GM18526 (cell line): Measurements from ENCODE around the gene RAB6A.

Source experiments
- POLR2A ChIP-seq: IDR thresholded peaks from 3 replicates; pipeline ENCODE4 v1.6.1; 2011; ENCODE audit not compliant: insufficient read length; ENCODE audit errors: extremely low read depth

The RAB6A gene

DNA sequence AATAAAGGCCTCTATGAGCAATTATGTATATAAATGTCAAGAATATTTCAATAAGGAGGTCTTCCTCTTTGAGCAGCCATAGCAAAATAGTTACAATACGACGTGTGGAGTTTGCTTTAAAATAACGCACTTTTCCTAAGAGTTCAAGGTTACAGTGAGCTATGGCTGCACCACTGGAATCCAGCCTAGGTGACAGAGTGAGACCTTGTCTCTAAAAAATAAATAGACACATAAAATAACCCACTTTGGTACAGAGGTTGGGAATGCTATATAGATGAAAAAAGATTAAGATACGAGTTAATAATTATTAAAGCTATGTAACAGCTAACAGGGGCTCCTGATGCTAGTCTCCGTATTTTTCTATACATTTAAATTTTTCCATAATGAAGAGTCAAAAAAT is 12.6 kb downstream of the RAB6A start:
- TF ChIP-seq POLR2A = no peak

GRCh38 chr11:73747762-73748161 is 13.1 kb downstream of the RAB6A start:
- TF ChIP-seq POLR2A = no peak

DNA sequence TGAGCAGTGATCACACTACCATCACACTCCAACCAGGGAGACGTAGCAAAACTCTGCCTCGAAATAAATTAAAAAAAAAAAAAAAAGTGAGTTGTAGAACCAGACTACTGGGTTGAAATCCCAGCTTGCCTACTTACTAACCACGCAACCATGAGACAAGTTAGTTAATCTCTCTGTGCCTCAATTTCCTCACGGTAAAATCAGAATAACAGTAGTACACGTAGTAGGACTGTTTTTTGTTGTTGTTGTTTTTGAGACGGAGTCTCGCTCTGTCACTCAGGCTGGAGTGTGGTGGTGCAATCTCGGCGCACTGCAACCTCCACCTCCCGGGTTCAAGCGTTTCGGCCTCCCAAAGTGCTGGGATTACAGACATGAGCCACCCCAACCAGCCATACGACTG is 14.2 kb downstream of the RAB6A start:
- no peak for TF ChIP-seq POLR2A

GRCh38 chr11:73743045-73743444 is 17.8 kb downstream of the RAB6A start:
- TF ChIP-seq POLR2A = no peak

DNA sequence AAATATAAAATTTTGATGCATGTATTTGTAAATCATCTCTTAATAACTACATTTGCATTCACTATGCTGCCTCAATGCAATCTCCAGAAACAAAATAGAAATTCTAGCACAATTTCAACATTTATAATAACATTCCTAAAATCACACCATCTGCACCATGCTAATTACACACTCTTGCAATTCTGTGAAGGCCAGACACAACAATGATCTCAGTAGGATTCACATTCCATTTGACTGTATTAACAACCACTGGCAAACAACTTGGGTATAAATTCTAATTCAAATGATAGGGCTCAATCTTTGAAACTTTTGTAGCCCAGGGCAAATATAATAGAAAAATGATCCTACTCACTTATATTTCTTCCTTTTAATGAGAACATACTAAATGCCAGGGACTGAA is 25.9 kb downstream of the RAB6A start:
- no peak for TF ChIP-seq POLR2A

GRCh38 chr11:73729594-73730206 is 31.2 kb downstream of the RAB6A start:
- no peak for TF ChIP-seq POLR2A

DNA sequence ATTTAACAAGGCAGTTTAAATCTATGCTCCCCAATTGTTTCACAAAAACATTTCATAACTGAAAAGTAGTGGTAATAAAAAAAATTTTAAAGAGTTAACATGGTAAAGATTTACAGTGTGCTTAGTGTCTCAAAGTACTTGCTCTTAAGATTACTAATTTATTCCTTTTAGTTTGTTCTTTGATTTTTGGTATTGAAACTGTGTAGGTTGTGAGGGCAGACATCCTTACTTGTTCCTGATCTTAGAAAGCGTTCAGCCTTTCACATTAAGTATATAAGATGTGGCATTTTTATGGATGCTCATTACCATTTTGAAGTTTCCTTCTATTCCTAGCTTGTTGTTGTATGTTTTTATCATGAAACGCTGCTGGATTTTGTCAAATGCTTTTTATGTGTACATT is 32.9 kb downstream of the RAB6A start:
- TF ChIP-seq POLR2A = no peak

DNA sequence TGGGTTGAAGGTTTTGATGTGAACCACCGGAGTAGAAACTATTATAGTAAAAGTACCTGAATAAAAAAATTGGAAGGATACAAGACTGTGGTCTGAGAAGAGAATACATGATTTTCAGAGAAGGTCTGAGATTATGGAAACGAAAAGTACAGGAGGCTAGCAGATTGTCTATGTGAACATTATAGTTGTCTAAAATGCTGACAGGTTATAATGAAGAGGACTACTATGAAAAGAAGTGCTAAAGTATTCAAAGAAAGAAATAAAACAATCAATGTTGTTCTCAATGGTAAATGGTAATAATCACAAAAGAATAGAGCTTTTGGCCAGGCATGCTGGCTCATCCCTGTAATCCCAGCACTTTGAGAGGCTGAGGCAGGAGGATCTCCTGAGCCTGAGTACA is 34.0 kb downstream of the RAB6A start:
- TF ChIP-seq POLR2A = no peak

DNA sequence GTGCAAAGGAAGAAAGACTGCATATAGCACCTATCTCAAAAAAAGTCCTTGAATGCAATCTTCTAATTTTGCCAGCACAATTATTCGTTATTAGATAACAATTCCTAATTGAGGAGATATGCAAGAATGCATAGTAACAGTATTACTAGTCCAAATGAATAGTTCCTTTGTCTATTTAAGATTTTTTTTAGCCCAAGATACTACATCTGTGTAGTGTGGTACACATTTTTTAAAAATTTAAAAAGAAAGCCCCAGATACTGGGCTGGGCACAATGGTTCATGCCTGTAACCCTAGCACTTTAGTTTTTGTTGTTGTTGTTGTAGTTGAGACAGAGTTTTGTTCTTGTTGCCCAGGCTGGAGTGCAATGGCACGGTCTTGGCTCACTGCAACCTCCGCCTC is 43.7 kb downstream of the RAB6A start:
- no peak for TF ChIP-seq POLR2A

- no peak for TF ChIP-seq POLR2A
These were observed 44.5 kb downstream of the RAB6A start for GRCh38 chr11:73716153-73717056.

DNA sequence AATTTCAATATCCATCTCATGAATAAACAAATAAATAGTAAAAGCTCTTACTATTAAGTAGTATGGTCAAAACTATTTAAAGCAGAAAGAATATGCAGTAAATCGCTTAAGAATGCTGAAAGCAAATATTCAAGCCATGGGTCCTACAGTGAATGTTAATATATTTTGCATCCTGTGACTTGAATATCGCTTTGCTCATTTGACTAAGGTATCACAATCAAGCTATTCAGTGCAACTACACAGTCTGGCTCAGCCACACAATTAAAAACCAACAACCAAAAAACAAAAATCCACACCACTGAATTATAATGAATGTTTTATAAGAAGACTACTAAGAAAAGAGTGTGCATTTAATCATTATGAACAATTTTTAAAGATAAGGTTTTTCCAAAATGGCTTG is 45.3 kb downstream of the RAB6A start:
- no peak for TF ChIP-seq POLR2A

- no peak for TF ChIP-seq POLR2A
These were observed 49.9 kb downstream of the RAB6A start for GRCh38 chr11:73710964-73711363.

DNA sequence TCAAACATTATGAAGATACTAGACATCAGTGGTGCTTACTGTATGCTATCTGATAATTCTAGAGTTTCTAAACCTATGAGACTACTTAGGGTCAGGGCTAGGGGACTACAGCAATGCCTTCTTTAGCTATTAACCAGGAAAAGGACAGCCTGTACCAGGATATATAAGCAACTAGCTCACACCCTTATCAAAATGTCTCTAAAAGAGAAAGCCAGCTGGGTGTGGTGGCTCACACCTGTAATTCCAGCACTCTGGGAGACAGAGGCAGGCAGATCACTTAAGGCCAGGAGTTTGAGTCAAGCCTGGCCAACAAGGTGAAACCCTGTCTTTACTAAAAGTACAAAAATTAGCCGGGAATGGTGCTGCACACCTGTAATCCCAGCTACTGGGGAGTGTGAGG is 55.8 kb downstream of the RAB6A start:
- no peak for TF ChIP-seq POLR2A

- TF ChIP-seq POLR2A = no peak
These were observed 66.9 kb downstream of the RAB6A start for GRCh38 chr11:73693899-73694525.

GRCh38 chr11:73680687-73681086 is 80.2 kb downstream of the RAB6A start:
- TF ChIP-seq POLR2A = no peak

DNA sequence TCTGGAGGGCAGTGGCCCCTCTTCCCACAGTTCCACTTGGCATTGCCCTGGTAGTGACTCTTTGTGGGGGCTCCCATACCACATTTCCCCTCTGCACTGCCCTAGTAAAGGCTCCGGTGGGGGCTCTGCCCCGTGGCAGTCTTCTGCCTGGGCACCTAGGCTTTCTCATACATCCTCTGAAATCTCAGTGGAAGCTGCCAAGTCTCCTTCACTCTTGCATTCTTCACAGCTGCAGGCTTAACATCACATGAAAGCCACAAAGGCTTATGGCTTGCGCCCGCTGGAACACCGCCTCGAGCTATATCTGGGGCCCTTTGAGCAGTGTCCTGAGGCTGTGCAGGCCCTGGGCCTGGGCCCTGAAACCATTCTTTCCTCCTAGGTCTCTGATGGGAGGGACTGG is 89.2 kb downstream of the RAB6A start:
- no peak for TF ChIP-seq POLR2A

DNA sequence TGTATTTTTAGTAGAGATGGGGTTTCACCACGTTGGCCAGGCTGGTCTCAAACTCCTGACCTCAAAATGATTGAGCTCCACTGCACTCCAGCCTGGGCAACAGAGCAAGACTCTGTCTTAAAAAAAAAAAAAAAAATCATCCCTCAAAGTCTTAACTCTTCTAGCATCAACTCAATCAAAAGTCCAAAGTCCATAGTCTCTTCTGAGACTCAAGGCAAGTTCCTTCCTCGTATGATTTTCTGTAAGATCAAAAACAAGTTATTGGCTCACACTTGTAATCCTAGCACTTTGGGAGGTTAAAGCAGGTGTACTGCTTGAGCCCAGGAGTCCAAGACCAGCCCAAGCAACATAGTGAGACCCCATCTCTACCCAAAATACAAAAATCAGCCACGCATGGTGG is 90.1 kb downstream of the RAB6A start:
- TF ChIP-seq POLR2A = no peak

DNA sequence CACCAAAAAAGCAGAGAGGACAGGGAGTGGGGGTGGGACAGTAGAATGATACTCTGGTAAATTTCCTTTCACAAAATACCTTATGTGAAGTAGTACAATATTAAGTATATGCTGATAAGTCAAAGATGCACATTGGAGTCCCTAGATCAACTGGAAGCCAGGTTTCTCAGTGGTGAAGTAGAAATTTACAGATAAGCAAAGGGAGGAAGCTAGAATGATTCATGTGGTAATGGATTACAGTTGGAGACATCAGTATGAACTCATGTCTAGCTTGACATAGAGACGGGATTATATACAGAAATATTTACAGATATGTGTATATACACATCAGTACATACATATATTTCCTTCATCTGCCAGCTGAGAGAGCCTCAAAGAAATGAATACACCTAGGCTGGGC is 93.0 kb downstream of the RAB6A start:
- no peak for TF ChIP-seq POLR2A
